Gastrocnemius medialis (tissue), 4 donors: ENCODE data around the gene CPM.

Source experiments
- POLR2A ChIP-seq, 2 donors: fragments of 450-650 bp; IDR thresholded peaks; one replicate each; pipeline ENCODE4 v1.6.1; 2017; ENCODE audit warnings: antibody characterized with exemption in 2 of 2, mild to moderate bottlenecking in 2 of 2, moderate library complexity in 2 of 2
- TF ChIP-seq, protein P1 (sequence below), 5 experiments: fragments of 450-650 bp in 3 of 5; fragments of 200-600 bp in 2 of 5; sonication (generic) in 2 of 5; IDR thresholded peaks in 4 of 5; conservative IDR thresholded peaks in 1 of 5; 1 replicate in 4 of 5; 2 replicates in 1 of 5; pipeline ENCODE4 v1.5.1; 2016 to 2019; ENCODE audit warnings: antibody characterized with exemption in 5 of 5, mild to moderate bottlenecking in 3 of 5, moderate library complexity in 3 of 5

DNA sequence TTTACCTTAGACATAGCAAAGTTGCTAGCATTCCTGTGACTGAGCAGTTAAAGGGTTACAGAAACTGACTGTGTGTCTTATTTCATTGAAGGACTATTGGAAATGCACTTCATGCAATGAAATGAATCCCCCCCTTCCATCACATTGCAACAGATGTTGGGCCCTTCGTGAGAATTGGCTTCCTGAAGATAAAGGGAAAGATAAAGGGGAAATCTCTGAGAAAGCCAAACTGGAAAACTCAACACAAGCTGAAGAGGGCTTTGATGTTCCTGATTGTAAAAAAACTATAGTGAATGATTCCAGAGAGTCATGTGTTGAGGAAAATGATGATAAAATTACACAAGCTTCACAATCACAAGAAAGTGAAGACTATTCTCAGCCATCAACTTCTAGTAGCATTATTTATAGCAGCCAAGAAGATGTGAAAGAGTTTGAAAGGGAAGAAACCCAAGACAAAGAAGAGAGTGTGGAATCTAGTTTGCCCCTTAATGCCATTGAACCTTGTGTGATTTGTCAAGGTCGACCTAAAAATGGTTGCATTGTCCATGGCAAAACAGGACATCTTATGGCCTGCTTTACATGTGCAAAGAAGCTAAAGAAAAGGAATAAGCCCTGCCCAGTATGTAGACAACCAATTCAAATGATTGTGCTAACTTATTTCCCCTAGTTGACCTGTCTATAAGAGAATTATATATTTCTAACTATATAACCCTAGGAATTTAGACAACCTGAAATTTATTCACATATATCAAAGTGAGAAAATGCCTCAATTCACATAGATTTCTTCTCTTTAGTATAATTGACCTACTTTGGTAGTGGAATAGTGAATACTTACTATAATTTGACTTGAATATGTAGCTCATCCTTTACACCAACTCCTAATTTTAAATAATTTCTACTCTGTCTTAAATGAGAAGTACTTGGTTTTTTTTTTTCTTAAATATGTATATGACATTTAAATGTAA lies 93.5 kb downstream of the CPM start:
- TF ChIP-seq, protein P1, sequence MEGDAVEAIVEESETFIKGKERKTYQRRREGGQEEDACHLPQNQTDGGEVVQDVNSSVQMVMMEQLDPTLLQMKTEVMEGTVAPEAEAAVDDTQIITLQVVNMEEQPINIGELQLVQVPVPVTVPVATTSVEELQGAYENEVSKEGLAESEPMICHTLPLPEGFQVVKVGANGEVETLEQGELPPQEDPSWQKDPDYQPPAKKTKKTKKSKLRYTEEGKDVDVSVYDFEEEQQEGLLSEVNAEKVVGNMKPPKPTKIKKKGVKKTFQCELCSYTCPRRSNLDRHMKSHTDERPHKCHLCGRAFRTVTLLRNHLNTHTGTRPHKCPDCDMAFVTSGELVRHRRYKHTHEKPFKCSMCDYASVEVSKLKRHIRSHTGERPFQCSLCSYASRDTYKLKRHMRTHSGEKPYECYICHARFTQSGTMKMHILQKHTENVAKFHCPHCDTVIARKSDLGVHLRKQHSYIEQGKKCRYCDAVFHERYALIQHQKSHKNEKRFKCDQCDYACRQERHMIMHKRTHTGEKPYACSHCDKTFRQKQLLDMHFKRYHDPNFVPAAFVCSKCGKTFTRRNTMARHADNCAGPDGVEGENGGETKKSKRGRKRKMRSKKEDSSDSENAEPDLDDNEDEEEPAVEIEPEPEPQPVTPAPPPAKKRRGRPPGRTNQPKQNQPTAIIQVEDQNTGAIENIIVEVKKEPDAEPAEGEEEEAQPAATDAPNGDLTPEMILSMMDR (IDR thresholded peaks at IDR 0.05 in 4 of 5, conservative IDR thresholded peaks at IDR 0.05 in 1 of 5): no peak
- TF ChIP-seq POLR2A (IDR thresholded peaks at IDR 0.05): no peak
